Activated CD4-positive, CD25-positive, alpha-beta regulatory T cell treated with anti-CD3 and anti-CD28 coated beads, Interleukin-2, amount 50 U/mL, for 72 hours (primary cell): ENCODE data around the gene LMAN1L.
A peak's percentile ranks its signal among the peaks of the same experiment; 100 is the strongest.
"Not testable (repeated sequence)": the region's sequence is repeated elsewhere in the genome, so short reads cannot be mapped to it uniquely, and the experiment has no call there.

ENCODE experiments used
- DNase-seq: peaks from one replicate; pipeline ENCODE4 v3.0.0; 2021

The LMAN1L gene

GRCh38 chr15:74782259-74783071 is 30.2 kb upstream of the LMAN1L start:
- DNase-seq = peak; percentile 63

DNA sequence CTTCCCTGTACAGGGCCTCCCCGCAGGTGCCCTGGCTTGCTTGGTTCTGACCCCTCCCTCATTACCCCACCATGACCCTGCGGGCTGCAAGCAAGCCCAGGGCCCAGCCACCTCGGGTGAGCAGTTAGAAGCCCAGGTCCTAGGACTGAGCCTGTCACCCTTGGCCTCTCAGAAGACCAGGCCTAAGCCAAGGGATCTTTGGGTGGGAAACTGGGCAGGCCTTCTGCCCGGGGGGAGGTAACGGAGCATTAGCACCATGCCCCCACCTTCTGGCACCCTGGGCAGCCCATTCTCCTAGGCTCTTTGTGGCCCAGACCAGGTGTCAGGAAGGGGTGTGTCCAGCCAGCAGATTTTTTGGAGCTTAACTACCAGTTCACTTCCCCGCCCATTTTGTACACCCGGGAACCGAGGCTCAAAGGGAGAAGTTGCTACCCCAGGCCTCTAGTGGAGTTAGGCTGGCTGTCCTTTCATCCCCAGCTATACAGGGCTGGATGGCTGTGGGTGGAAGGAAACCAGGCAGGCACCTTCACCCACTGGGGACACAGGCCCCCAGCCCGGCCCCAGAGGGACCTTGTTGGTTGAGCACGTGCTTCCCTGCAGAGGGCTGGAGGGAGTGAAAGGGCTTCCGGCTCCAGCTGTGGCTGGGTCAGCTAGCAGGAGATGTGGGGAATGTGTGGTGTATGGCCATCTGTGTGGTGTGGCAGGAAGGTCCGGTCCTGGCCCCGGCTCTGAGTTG is 29.4 kb upstream of the LMAN1L start:
- peak; percentile 44 for DNase-seq

DNA sequence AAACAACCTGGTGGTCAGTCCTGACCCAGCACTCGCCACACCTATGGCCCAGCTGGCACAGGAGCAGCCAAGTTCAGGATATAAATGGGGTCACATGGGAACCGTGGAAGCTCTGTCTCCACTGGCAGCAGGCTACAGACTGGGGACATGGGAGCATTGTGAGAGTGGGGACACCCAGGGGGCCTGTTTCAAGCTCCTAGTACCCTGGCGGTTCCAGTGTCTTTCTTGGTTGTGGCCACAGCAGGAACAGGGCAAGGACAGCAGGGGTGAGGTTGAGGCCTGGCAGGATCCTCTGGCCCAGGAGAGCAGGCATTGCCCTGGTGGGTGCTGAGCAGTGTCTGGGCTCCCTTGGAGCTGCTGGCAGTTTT is 28.8 kb upstream of the LMAN1L start:
- peak; percentile 32 for DNase-seq

DNA sequence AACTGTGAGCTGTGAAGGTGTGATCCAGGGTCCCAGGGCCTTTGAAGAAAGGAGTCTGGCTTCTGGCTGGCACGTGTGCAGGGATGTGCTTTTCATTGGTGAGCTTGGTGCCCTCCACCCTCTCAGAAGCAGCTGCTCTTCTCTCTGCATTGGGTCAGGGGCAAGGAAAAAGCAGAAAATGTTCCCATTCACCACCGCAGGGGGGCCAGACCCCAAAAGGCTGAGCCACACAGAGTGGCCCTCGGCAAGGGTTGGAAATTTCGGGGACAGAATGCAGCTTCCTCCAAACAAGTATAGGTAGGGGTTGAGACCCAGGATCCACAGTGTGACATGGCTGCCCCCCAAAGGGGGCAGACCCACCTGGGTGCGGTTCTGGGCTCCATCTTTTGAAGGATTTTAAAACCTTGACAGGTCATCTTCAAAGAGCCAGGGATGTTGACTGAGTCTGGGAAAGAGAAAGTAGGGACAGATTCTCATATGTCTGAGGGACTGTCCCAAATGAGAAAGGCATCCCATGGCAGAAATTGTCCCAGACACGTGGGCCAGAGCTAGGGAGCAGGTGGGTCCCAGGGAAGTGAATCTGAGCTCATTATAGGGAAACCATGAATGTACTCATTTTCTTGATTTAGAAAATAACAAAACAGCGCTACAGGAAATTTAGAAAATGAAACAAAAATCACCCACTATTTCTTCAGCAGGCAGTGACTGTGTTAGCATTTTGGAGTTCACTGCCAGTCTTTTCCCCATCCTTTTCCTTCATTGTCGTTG is 28.0 kb upstream of the LMAN1L start:
- DNase-seq = no peak

- peak; percentile 41 for DNase-seq
Observed at GRCh38 chr15:74785194-74786032, 27.2 kb upstream of the LMAN1L start.

- not testable (repeated sequence) for DNase-seq
Observed at GRCh38 chr15:74786081-74786480, 26.6 kb upstream of the LMAN1L start.

GRCh38 chr15:74786551-74787165 is 26.0 kb upstream of the LMAN1L start:
- peak; percentile 31 for DNase-seq

DNA sequence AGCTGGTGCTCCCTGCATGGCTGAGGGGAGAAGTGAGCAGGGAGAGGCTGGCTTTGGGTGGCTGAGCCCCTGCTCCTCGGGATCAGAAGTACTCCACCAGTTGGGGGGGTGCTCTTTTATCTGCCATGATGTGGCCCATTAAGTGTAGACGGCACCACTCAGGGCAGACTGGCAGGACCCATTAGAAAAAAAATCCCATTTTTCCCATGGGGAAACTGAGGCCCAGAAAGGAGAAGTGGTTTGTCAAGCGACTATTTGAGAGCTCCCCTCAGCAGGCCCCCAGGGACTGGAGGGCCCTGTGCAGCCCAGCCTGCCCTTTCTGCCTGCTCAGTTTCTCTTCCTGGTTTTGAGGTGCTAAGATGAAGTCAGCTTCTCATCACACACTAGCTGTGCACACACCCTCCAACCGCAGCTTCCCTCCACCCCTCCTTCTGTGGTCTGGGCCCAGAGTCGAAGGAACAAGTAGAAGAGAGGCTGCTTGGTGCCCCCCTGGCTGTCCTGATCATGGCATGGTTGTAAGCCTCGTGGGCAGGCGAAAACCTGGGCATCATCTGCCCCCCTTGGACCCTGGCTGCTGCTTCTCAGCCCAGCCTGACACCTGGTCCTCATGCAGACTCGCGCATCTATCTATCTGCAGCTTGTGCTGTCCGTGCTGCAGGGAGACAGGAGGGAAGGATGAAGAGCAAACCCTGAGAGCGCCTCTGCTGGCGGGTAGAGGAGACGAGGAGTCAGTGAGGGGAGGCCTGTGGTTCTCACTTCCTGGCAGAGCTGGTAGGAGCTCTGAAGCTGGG is 25.2 kb upstream of the LMAN1L start:
- peak; percentile 83 for DNase-seq

DNA sequence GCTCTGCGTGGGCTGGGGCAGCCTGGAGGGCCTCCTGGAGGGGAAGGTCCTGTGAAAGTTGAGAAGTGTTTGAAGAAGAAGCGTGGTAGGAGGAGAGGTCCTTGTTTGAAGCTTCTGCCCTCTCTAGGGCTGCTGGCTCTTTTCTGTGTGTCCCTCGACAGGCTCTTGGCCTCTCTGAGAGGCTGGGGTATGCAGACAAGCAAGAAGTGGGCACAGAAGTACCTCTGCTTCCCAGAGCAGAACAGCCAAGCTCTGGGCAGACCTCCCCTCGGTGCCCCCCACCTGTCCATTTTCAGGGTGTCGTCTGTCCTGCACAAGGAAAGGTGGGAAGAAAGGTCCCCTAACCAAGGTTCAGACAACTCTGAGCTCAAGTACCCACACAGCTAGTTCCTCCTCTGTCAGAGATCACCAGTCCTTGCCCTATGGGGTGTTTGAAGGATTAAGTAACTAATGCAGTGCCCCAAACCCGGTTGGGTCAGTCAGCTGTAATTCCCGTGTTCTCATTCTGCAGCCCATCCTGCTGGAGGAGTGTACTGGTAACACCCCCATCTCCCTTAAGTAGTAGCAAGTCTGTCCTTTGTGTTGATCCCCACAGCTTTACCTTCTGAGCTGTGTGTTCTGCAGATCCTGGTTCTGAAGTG is 24.5 kb upstream of the LMAN1L start:
- DNase-seq = no peak

- DNase-seq = peak; percentile 64
Observed at GRCh38 chr15:74788683-74789151, 23.9 kb upstream of the LMAN1L start.

GRCh38 chr15:74789171-74789631 is 23.4 kb upstream of the LMAN1L start:
- DNase-seq = no peak

- DNase-seq = no peak
Observed at GRCh38 chr15:74789741-74790079, 22.9 kb upstream of the LMAN1L start.

GRCh38 chr15:74790080-74790916 is 22.3 kb upstream of the LMAN1L start:
- DNase-seq = no peak

DNA sequence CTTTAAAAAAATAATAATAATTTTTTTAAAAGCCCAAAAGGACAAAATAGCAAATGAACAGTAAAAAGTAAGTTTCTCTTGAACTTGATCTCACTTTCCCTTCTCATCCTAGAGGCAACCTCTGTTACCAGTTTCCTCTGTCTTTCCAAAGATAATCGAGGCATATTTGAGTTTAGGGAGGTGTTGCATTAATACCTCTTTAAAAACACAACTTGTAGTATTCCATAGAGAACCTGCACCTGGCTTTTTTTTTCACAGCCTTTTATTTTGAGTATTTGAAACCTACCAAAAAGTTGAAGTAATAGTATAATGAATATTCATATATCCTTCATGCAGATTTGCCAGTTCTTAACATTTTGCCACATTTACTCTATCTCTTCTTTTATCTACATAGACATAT is 21.6 kb upstream of the LMAN1L start:
- DNase-seq = no peak

DNA sequence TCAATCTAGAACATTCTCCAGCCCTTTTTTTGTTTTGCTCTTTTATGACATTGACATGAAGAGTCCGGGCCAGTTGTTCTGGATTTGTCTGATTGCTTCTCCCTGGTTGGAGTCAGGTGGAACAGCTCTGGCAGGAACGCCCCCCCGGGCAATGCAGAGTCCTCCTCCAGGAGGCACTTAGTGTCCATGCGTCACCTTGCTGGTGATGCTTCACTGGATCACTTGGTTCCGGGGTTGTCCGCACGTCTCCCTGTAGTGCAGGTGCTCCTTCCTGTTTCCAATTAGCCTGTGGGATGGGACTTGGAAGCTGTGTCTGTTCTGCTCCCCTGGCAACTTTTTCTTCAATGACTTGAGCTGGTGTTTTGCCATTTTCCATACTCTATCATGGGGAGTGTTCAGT is 21.0 kb upstream of the LMAN1L start:
- DNase-seq = no peak

DNA sequence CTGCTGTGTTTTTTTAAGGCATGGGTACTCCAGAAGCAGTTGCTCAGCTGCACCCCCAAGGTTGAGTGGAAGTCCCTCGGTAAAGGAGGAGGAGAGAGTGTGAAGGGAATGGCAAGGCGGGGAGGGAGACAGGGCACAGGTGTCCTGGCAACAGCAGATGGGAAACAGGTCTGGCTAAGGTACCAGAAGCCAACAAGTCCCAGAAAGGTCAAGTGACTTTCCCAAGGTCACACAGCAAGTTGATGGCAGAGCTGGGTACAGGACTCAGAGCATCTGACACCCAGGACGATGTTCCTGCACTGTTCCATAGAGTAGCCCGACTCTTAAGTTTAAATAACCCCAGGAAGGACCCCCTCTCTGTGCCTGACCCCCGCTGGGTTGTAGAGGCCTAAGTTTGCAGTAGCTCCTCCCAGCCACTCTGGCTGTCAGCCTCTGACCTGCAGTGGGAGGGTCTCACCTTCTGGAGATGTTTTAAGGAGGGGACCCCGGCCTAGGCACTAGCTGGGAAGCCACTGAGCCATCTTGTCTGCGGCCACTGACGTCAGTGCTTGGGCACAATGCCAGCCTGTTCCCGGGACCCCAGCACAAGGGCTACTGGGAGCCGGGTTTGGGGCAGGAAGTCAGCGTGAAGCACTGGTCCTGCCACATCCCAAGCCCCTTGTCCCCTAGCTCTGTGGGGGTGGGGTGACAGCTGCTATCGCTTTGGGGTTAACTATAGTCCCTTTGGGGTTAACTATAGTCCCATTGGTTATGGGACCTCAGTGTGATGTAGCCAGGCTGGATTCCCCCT is 20.2 kb upstream of the LMAN1L start:
- no peak for DNase-seq

- peak; percentile 54 for DNase-seq
Observed at GRCh38 chr15:74793135-74794028, 19.3 kb upstream of the LMAN1L start.
